Stimulated activated CD8-positive, alpha-beta memory T cell treated with anti-CD3 and anti-CD28 coated beads, Interleukin-12 subunit alpha, Interleukin-12 subunit beta, amount 100 ng/mL, for 1 hour (primary cell): Measurements from ENCODE around the gene CA5A.

Source experiments
- DNase-seq: peaks from one replicate; pipeline ENCODE4 v3.0.0-alpha.2; 2020; ENCODE audit warnings: low read depth

The CA5A gene

GRCh38 chr16:87963400-87963799, 27.1 kb upstream of the CA5A start:
- DNase-seq = peak; percentile 45

GRCh38 chr16:87961623-87962022, 25.3 kb upstream of the CA5A start:
- no peak for DNase-seq

DNA sequence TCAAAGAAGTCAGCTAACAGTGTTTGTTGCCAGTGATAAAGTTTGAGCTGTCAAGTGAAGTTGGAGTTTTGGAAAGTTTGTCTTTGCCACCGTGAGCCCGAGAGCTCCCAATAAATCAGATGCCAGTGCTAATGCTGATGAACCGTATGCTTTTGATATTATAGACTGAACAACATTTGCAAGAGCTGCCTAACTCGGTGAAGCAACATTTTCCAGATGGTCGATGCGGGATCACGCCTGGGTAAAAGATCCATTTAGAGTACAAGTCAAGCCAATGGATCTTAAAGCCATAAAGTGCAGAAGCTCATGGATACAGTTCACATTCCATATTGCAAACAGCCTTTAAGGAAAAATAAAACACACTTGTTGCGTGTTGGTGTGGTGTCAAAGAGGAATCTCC, 24.5 kb upstream of the CA5A start:
- no peak for DNase-seq

DNA sequence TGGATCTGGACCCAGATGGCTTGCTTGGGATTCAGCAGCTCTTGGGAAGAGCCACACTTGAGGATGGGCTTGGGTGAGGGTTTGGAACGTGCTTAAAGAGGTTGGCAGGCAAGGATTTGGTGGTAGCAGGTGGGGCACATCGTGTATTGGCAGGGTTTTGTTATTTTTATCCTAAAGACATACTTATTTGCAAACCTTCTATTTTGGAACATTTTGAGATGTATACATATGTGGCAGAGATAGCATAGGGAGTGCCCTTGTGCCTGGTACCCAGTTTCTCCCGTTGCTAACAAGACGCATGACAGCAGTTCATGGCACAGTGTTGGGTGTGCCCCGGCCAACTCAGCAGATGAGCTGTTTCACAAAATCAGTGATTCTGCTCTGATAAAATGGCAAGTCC, 24.0 kb upstream of the CA5A start:
- DNase-seq = no peak

- DNase-seq = no peak
Measured at GRCh38 chr16:87959391-87959990, 23.2 kb upstream of the CA5A start.

DNA sequence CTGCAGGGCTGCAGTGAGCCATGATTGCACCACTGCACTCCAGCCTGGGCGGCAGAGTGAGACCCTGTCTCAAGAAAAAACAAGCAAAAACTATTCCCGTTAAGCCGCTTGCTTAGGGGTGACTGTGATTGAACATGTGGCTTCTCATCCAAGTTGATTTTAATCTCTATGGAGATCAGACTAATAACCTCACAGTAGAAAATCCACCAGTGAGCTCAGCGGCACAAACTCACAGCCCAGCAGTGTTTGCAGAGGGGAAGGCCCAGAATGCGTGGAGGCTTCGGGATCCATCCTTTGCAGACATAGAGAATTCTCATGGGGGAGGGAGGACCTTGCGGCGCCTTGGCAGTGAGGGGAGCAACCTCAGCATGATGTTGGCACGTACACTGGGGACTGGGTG, 22.3 kb upstream of the CA5A start:
- no peak for DNase-seq

DNA sequence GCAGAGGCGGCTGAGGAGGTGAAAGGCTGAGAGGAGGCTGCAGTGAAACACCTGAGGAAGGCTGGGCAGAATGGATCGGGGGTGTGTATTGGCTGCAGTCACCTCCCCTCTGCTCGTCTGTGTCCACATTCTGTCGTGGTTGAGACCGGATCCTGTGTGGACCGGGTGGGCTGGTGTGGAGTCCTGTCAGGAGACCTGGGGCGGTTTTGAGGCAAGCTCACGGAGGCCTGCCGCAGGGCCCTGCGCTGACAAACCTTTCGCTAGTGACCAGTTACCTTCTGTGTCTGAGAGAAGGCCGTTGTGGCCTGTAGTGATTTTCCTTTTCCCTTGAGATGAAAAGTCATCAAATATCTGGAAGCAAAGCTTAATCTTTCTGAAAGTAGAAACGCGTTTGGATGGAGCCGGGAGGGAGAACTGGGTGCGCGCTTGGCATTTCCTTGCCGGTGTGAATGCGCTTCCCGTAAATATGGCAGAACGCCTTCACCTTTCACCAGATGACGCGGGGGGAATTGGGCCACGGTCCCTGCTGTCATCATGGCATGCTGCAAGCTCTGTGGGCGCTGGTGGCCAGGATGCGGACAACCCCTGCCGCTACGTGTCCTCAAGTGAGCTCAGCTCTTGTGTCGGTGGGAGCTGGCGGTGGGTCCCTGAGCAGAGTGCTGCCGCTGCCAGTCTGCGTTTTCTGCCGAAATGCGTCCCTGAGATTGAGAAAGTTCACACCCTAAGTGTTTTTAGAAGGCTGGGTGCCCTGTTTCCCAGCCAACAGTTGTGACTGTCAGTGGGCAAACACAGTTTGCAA, 21.2 kb upstream of the CA5A start:
- no peak for DNase-seq

DNA sequence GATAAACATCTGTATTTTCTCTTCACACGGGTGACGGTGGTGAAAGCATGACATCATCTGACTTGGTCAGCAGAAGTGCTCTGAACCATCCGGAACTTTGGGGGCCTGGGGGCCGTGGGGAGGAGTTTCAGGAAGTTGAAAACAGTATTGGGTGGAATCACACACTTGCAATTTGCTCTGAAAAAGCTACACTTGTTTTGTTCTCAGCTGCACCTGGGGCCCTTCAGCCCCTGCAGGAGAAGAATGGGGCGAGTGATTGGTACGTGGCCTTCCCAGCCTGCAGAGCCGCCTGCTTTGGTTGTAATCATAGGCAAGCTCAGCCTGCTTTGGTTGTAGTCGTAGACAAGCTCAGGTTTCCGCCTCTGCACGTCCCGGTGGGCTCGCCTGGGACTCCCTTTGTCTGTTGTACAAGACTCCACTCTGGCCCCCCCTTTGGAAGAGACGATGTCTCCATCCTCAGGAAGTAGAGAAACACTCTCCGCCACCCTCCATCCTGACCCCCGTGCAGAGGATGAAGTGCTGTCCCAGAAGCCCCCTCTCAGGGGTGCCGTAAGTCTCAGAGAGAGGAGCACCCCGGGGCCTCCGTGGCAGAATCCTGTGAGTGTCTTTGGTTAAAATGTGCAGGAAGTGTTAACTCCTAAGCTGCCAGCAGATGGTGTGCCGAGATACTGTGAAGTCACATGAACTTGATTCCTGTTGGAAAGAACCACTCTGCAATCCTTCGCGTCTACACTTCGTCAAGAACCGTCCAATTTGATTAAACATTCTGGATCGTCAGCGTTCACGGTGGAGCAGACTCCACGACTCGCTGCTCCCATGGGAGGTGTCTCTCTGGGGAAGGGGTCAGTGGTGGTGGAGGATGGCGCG, 20.3 kb upstream of the CA5A start:
- DNase-seq = peak; percentile 49

DNA sequence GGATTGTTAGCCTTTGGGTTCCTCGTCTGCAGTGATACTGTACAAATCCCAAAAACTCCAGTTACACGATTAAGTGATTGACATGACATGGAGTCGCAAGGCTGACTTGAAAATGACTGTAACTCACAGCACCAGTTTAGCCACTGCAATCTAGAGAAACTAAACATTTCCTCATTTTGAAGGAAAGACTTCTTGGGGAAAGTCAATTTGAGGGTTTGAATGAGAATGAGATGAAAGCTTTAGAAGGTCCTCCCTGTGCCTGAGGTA, 19.7 kb upstream of the CA5A start:
- DNase-seq = no peak

- DNase-seq = no peak
Measured at GRCh38 chr16:87955302-87956097, 19.2 kb upstream of the CA5A start.

- no peak for DNase-seq
Measured at GRCh38 chr16:87954826-87955225, 18.5 kb upstream of the CA5A start.

GRCh38 chr16:87954361-87954760, 18.0 kb upstream of the CA5A start:
- DNase-seq = no peak

- DNase-seq = no peak
Measured at GRCh38 chr16:87953308-87954215, 17.2 kb upstream of the CA5A start.

- no peak for DNase-seq
Measured at GRCh38 chr16:87952751-87953150, 16.4 kb upstream of the CA5A start.

GRCh38 chr16:87951552-87952538, 15.5 kb upstream of the CA5A start:
- no peak for DNase-seq

DNA sequence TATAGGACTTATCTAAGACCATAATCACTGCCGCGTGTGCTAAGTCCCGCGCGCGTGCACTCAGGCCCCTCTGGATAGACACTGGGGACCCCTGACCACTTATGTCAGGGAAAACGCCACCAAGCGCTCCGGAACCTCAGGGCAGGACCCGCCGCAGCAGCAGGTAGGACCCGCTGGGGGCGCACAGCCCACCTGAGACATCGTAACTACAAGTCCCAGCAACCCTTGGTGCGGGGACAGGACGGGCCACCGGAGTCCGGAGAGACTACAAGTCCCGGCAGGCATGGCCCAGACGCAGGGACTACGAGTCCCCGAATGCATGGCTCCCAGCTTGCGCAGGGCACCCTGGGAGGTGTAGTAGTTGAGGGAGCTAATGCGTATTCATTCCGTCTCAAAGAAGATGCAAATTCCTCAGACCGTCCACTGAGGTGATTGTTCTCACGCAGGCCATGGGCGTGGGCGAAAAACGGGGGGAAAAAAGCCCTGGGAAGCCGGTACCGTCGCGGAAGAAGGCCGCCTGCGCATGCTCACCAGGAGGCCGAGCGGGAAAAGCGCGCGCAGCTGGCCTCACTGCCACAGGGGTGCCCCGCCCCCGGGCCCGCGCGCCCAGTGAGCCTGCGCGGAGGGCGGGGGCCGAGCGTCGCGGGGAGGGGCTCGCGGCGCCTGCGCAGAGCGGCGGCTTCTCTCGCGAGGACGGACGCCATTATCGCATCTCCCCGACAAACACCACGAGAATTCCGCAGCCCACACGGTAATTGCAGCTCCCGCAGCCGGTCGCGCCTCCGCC, 14.6 kb upstream of the CA5A start, which contains the start of gene BANP:
TSS of gene BANP (plus strand) at position 670 of the 787 bp plus-strand sequence. CDS start 23,682 bp downstream, outside the sequence.
- DNase-seq = peak; percentile 96

DNA sequence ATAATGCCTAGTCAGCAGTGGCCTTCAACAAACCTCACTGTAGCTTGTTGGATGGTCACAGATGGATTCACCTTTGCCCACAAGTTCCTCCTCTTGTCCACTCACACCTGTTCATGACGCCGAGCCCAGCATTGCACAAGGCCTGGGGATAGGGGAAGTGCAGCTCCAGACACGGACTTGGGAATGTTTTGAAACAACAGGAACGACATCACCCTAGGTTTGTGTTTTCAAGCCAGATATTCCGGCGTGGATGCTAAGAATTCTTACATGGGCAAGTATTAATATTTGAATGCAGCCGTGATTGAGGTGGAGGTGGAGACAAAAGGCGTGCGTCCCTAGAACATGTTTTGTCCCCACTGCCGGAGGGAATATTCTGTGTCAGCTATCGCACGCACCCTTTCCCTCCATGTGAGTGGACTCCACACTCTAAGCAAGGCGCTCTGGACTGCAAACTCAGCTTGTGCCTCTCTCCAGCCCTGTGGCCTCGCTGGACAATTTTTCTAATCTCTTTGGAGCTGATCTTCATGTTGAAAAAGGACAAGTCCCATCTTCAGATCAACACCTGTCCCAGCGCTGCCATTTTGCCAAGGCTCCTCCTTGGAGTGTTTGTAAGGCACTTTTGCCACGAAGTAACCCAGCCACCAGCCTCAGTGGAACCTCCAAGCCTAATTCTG, 12.9 kb upstream of the CA5A start:
- no peak for DNase-seq

DNA sequence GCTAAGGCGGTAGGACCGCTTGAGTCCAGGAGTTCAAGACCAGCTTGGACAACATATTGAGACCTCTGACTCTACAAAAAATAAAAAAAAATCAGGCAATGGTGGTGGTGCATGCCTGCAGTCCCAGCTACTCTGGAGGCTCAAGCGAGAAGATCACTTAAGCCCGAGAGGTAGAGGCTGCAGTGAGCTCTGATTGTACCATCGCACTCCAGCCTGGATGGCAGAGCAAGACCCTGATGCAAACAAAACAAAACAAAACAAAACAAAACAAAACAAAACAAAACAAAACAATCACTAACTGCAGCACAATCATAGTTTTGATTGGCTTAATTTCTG, 12.4 kb upstream of the CA5A start:
- DNase-seq = no peak

- no peak for DNase-seq
Measured at GRCh38 chr16:87948119-87948545, 11.8 kb upstream of the CA5A start.
